Neural cell (in vitro differentiated cells): ENCODE results near the gene RPS13. TPM values are rescaled to one million over a fixed set of nuclear protein-coding genes. Genes with fewer than 3 reads are reported as not detected.

Experiments
- H2AFZ ChIP-seq: fragments of 200-600, 300-800 bp; sonication (generic), shearing (Covaris generic); 2 replicates; pipeline ENCODE4 v1.6.0; 2014; ENCODE audit warnings: low read depth, mild to moderate bottlenecking, antibody characterized with exemption, low read length, moderate library complexity
- H3F3A ChIP-seq: fragments of 200-600 bp; shearing (Covaris generic); 2 replicates; pipeline ENCODE4 v1.6.1; 2016; ENCODE audit warnings: mild to moderate bottlenecking, moderate library complexity, mixed read lengths, antibody characterized with exemption, low read length; ENCODE audit not compliant: insufficient read depth, poor library complexity, severe bottlenecking
- H3K27ac ChIP-seq: fragments of 200-600, 300-800 bp; sonication (generic), shearing (Covaris generic); 2 replicates; pipeline ENCODE4 v1.5.1; 2014; ENCODE audit warnings: mild to moderate bottlenecking, low read length, moderate library complexity
- H3K27me3 ChIP-seq: fragments of 300-800, 200-600 bp; sonication (generic), shearing (Covaris generic); 2 replicates; pipeline ENCODE4 v1.6.0; 2014; ENCODE audit warnings: mild to moderate bottlenecking, low read depth, low read length, moderate library complexity; ENCODE audit not compliant: insufficient read depth
- H3K36me3 ChIP-seq: fragments of 300-800, 200-600 bp; sonication (generic), shearing (Covaris generic); 2 replicates; pipeline ENCODE4 v1.5.1; 2014; ENCODE audit warnings: mild to moderate bottlenecking, antibody characterized with exemption, low read length, moderate library complexity; ENCODE audit not compliant: insufficient read depth
- H3K4me2 ChIP-seq: fragments of 300-800, 200-600 bp; sonication (generic), shearing (Covaris generic); 2 replicates; pipeline ENCODE4 v1.6.0; 2014; ENCODE audit warnings: mild to moderate bottlenecking, low read length
- H3K4me3 ChIP-seq: fragments of 300-800, 200-600 bp; sonication (generic), shearing (Covaris generic); 2 replicates; pipeline ENCODE4 v1.5.1; 2014; ENCODE audit warnings: mild to moderate bottlenecking, low read length, moderate library complexity
- H3K79me2 ChIP-seq: fragments of 200-600 bp; shearing (Covaris generic); replicated peaks from 2 replicates; pipeline ENCODE4 v1.6.0; 2014; ENCODE audit warnings: mild to moderate bottlenecking, low read length, moderate library complexity; ENCODE audit not compliant: insufficient read depth
- H3K9ac ChIP-seq: fragments of 300-800, 200-600 bp; sonication (generic), shearing (Covaris generic); 2 replicates; pipeline ENCODE4 v1.6.1; 2016; ENCODE audit warnings: mild to moderate bottlenecking, low read length, mixed read lengths
- H3K9me2 ChIP-seq: fragments of 200-600 bp; shearing (Covaris generic); 2 replicates; pipeline ENCODE4 v1.6.1; 2016; ENCODE audit warnings: mild to moderate bottlenecking, low read length, mixed read lengths; ENCODE audit not compliant: insufficient read depth
- H3K9me3 ChIP-seq: fragments of 200-600, 300-800 bp; sonication (generic), shearing (Covaris generic); 2 replicates; pipeline ENCODE4 v1.6.1; 2016; ENCODE audit warnings: mild to moderate bottlenecking, mixed run types, low read length, moderate library complexity, mixed read lengths
- H4K20me1 ChIP-seq: fragments of 200-600 bp; shearing (Covaris generic); 2 replicates; pipeline ENCODE4 v1.6.1; 2016; ENCODE audit warnings: mild to moderate bottlenecking, mixed run types; ENCODE audit not compliant: insufficient read depth
- EP300 ChIP-seq: fragments of 450-650 bp; conservative IDR thresholded peaks from 2 replicates; pipeline ENCODE4 v1.6.1; 2014; ENCODE audit warnings: antibody characterized with exemption, mild to moderate bottlenecking, moderate library complexity; ENCODE audit not compliant: poor library complexity, severe bottlenecking
- EZH2 ChIP-seq: fragments of 200-600, 300-800 bp; shearing (Covaris generic), sonication (generic); IDR thresholded peaks from 2 replicates; pipeline ENCODE4 v1.6.1; 2014; ENCODE audit warnings: antibody characterized with exemption, low read length, borderline replicate concordance, mild to moderate bottlenecking; ENCODE audit not compliant: insufficient read depth, poor library complexity, severe bottlenecking
- MXI1 ChIP-seq: fragments of 450-650 bp; conservative IDR thresholded peaks from 2 replicates; pipeline ENCODE4 v1.6.1; 2014; ENCODE audit warnings: antibody characterized with exemption, mild to moderate bottlenecking; ENCODE audit not compliant: poor library complexity, severe bottlenecking
- POLR2AphosphoS5 ChIP-seq: IDR thresholded peaks from 2 replicates; pipeline ENCODE4 v1.6.1; 2012
- RAD21 ChIP-seq: fragments of 450-650 bp; conservative IDR thresholded peaks from 2 replicates; pipeline ENCODE4 v1.6.1; 2014; ENCODE audit warnings: antibody characterized with exemption, mild to moderate bottlenecking, moderate library complexity
- SMC3 ChIP-seq: fragments of 450-650 bp; conservative IDR thresholded peaks from 2 replicates; pipeline ENCODE4 v1.6.1; 2014; ENCODE audit warnings: antibody characterized with exemption, mild to moderate bottlenecking, moderate library complexity; ENCODE audit not compliant: poor library complexity
- TAF1 ChIP-seq: IDR thresholded peaks from 2 replicates; pipeline ENCODE4 v1.6.1; 2012; ENCODE audit warnings: low read depth
- polyA plus RNA-seq: library from polyadenylated mRNA; depleted of rRNA; stranded (reverse); fragments of >200 nt; gene quantifications from 2 replicates; pipeline ENCODE4 v1.2.3, GENCODE V29; 2014
- TF ChIP-seq, protein P1 (sequence below): fragments of 450-650 bp; IDR thresholded peaks from 2 replicates; pipeline ENCODE4 v1.5.1; 2014; ENCODE audit warnings: antibody characterized with exemption, mild to moderate bottlenecking, moderate library complexity; ENCODE audit not compliant: poor library complexity, severe bottlenecking
- TF ChIP-seq, protein P2 (sequence below): IDR thresholded peaks from 2 replicates; pipeline ENCODE4 v1.6.1; 2012; ENCODE audit warnings: borderline replicate concordance

The RPS13 gene
- polyA plus RNA-seq, 1 donor from 2014 or later: 1,561 TPM

DNA sequence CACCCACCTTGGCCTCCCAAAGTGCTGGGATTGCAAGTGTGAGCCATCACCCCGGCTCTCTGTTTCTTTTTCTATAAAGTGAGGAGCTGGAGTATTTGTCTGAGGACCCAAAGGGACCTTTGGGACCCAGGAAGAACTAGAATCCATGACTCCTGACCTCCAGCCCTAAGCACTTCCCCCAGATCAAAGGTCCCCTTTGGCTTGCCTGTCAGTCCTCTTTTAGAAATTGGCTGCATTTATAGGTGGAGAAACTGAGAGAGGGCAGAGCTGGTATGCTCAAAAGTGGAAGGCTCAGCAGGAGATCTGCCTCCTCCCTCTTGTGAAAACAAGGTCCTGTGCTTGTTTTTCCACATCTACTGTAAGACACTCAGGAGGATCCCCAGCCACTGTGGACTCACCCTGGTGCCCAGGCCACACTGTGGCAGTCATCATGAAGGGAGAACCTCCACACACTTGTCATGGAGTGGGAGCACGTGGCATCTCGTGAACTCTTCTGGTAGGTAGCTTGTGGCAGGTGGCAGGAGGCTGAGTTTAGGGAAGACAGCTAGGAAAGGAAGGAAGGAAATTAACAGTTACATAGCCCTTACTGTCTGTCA is 50.9 kb downstream of the RPS13 start:
- no peaks in the 10 kb centered on the region for H3K36me3 ChIP-seq
- H3K9me2 ChIP-seq: no peaks in the 10 kb centered on the region
- TF ChIP-seq SMC3 (no peak), TAF1 (no peak), EZH2 (no peak), POLR2AphosphoS5 (no peak), MXI1 (no peak), RAD21 (no peak), EP300 (no peak)
- TF ChIP-seq, protein P1, sequence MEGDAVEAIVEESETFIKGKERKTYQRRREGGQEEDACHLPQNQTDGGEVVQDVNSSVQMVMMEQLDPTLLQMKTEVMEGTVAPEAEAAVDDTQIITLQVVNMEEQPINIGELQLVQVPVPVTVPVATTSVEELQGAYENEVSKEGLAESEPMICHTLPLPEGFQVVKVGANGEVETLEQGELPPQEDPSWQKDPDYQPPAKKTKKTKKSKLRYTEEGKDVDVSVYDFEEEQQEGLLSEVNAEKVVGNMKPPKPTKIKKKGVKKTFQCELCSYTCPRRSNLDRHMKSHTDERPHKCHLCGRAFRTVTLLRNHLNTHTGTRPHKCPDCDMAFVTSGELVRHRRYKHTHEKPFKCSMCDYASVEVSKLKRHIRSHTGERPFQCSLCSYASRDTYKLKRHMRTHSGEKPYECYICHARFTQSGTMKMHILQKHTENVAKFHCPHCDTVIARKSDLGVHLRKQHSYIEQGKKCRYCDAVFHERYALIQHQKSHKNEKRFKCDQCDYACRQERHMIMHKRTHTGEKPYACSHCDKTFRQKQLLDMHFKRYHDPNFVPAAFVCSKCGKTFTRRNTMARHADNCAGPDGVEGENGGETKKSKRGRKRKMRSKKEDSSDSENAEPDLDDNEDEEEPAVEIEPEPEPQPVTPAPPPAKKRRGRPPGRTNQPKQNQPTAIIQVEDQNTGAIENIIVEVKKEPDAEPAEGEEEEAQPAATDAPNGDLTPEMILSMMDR: no peak
- TF ChIP-seq, protein P2, sequence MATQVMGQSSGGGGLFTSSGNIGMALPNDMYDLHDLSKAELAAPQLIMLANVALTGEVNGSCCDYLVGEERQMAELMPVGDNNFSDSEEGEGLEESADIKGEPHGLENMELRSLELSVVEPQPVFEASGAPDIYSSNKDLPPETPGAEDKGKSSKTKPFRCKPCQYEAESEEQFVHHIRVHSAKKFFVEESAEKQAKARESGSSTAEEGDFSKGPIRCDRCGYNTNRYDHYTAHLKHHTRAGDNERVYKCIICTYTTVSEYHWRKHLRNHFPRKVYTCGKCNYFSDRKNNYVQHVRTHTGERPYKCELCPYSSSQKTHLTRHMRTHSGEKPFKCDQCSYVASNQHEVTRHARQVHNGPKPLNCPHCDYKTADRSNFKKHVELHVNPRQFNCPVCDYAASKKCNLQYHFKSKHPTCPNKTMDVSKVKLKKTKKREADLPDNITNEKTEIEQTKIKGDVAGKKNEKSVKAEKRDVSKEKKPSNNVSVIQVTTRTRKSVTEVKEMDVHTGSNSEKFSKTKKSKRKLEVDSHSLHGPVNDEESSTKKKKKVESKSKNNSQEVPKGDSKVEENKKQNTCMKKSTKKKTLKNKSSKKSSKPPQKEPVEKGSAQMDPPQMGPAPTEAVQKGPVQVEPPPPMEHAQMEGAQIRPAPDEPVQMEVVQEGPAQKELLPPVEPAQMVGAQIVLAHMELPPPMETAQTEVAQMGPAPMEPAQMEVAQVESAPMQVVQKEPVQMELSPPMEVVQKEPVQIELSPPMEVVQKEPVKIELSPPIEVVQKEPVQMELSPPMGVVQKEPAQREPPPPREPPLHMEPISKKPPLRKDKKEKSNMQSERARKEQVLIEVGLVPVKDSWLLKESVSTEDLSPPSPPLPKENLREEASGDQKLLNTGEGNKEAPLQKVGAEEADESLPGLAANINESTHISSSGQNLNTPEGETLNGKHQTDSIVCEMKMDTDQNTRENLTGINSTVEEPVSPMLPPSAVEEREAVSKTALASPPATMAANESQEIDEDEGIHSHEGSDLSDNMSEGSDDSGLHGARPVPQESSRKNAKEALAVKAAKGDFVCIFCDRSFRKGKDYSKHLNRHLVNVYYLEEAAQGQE: no peak
- no peaks in the 10 kb centered on the region for H3K79me2 ChIP-seq
- no peak overlapping the region for H3K9ac ChIP-seq
- H4K20me1 ChIP-seq: no peaks in the 10 kb centered on the region
- no peak overlapping the region for H3K4me2 ChIP-seq
- no peak overlapping the region for H3K27ac ChIP-seq
- H3K9me3 ChIP-seq: no peaks in the 10 kb centered on the region
- H2AFZ ChIP-seq: no peak overlapping the region
- H3K27me3 ChIP-seq: no peaks in the 10 kb centered on the region
- no peak overlapping the region for H3K4me3 ChIP-seq
- H3F3A ChIP-seq: no peaks in the 10 kb centered on the region

DNA sequence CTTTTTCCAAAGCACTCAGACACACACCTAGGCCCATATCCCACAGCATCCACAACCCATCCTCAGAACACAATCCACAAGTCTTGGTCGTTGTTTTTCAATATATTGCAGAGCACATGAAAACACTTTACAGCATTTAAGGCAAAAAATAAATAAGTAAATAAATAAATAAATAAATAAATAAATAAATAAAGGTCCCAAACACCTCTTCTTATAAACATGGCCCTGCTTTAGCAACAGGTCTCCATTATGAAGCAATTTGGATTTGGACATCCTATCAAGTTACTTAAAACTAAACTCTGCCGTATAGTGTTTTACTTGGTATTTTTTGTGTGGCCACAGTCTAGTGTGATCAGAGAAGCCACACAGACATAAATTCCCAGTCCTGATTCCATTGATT is 52.5 kb downstream of the RPS13 start:
- Histone ChIP-seq H2AFZ (no peak overlapping the region), H3K79me2 (no peaks in the 10 kb centered on the region), H3F3A (no peaks in the 10 kb centered on the region), H3K9ac (no peak overlapping the region), H3K4me3 (no peak overlapping the region), H4K20me1 (no peaks in the 10 kb centered on the region), H3K9me2 (no peaks in the 10 kb centered on the region), H3K36me3 (no peaks in the 10 kb centered on the region), H3K4me2 (no peak overlapping the region), H3K27me3 (no peaks in the 10 kb centered on the region), H3K9me3 (no peaks in the 10 kb centered on the region), H3K27ac (no peak overlapping the region)
- TF ChIP-seq TAF1: no peak
- no peak for TF ChIP-seq EP300
- no peak for TF ChIP-seq MXI1
- no peak for TF ChIP-seq POLR2AphosphoS5
- TF ChIP-seq, protein P2: no peak
- TF ChIP-seq RAD21: no peak
- no peak for TF ChIP-seq SMC3
- TF ChIP-seq, protein P1: no peak
- TF ChIP-seq EZH2: no peak
